Measurements from ENCODE around the gene CHRDL2.
A peak's percentile ranks its signal among the peaks of the same experiment; 100 is the strongest.

CHRDL2 gene

GRCh38 chr11:74731301-74732094 lies at the start of gene CHRDL2:
Gene CHRDL2 (minus strand): TSS chr11:74731426. CDS start chr11:74730888, 538 bp downstream.
- peaks cover 63% of the 10 kb centered on the region for H3K27me3 ChIP-seq (replicated peaks; ENCODE audit: control insufficient read depth, insufficient read depth, low read length)
- H3K36me3 ChIP-seq (ENCODE audit: control insufficient read depth, insufficient read depth, low read length, severe bottlenecking): no peaks in the 10 kb centered on the region
- DNase-seq (ENCODE audit: low read depth): peak; percentile 76
- H3K9me3 ChIP-seq (ENCODE audit: control insufficient read depth, low read length): no peaks in the 10 kb centered on the region
- no peak within 1 kb of the TSS for H3K9ac ChIP-seq (ENCODE audit: low read length)
- H3K4me3 ChIP-seq (ENCODE audit: low read length): peak within 1 kb of the TSS; percentile 57
- H3K4me1 ChIP-seq (ENCODE audit: control insufficient read depth, insufficient read depth, low read length): no peaks in the 10 kb centered on the region

DNA sequence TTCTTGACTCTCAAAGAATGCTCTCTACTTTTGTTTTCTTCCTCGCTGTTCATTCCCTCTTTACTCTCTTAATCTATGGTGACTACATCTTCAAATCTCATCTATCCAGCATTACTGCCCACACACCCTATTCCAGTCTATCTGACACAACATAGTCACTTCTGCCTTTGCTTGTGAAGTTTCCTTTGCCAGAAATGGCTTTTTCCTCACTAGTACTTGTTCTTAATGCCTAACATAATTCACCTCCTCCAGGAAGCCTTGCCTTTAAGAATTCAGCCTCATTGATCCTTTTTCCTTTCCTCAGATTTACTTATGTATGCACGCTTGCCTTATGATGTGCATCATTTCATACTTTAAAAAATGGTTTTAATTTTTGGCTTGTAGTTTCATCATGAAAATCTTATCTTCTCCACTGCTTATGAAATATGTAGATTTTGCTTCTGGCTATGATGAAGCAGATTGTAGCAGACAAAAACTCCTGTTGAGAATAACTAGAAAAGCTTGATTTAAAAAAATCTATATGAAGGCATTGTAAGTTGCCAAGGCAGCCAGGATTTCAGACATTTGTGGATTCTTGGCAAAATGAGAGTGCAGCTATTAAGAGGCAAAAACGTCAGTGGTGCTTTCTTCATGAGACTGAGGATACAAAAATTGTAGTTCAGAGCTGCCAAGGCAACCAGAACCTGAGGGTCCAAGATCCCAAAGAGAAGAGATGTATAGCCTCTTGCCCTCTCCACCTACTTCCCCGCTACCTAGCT lies 49.2 kb upstream of the CHRDL2 start:
- H3K4me1 ChIP-seq (ENCODE audit: control insufficient read depth, insufficient read depth, low read length): peaks cover 24% of the 10 kb centered on the region
- no peak overlapping the region for H3K9ac ChIP-seq (ENCODE audit: low read length)
- no peaks in the 10 kb centered on the region for H3K27me3 ChIP-seq (replicated peaks; ENCODE audit: control insufficient read depth, insufficient read depth, low read length)
- no peaks in the 10 kb centered on the region for H3K36me3 ChIP-seq (ENCODE audit: control insufficient read depth, insufficient read depth, low read length, severe bottlenecking)
- H3K4me3 ChIP-seq (ENCODE audit: low read length): no peak overlapping the region
- H3K9me3 ChIP-seq (ENCODE audit: control insufficient read depth, low read length): no peaks in the 10 kb centered on the region
- DNase-seq (ENCODE audit: low read depth): peak; percentile 20

- no peak for DNase-seq (ENCODE audit: low read depth)
- H3K4me3 ChIP-seq (ENCODE audit: low read length): no peak overlapping the region
- no peaks in the 10 kb centered on the region for H3K9me3 ChIP-seq (ENCODE audit: control insufficient read depth, low read length)
- H3K36me3 ChIP-seq (ENCODE audit: control insufficient read depth, insufficient read depth, low read length, severe bottlenecking): no peaks in the 10 kb centered on the region
- no peak overlapping the region for H3K9ac ChIP-seq (ENCODE audit: low read length)
- no peaks in the 10 kb centered on the region for H3K27me3 ChIP-seq (replicated peaks; ENCODE audit: control insufficient read depth, insufficient read depth, low read length)
- H3K4me1 ChIP-seq (ENCODE audit: control insufficient read depth, insufficient read depth, low read length): peaks cover 15% of the 10 kb centered on the region
Observed at GRCh38 chr11:74778581-74778980, 47.4 kb upstream of the CHRDL2 start.

GRCh38 chr11:74777877-74778276 lies 46.7 kb upstream of the CHRDL2 start:
- Histone ChIP-seq H3K9me3 (ENCODE audit: control insufficient read depth, low read length) (no peaks in the 10 kb centered on the region), H3K4me3 (ENCODE audit: low read length) (no peak overlapping the region), H3K4me1 (ENCODE audit: control insufficient read depth, insufficient read depth, low read length) (peaks cover 10% of the 10 kb centered on the region), H3K36me3 (ENCODE audit: control insufficient read depth, insufficient read depth, low read length, severe bottlenecking) (no peaks in the 10 kb centered on the region), H3K9ac (ENCODE audit: low read length) (no peak overlapping the region), H3K27me3 (replicated peaks; ENCODE audit: control insufficient read depth, insufficient read depth, low read length) (no peaks in the 10 kb centered on the region)
- DNase-seq (ENCODE audit: low read depth): no peak

GRCh38 chr11:74777038-74777437 lies 45.8 kb upstream of the CHRDL2 start:
- Histone ChIP-seq H3K4me1 (ENCODE audit: control insufficient read depth, insufficient read depth, low read length) (peaks cover 10% of the 10 kb centered on the region), H3K36me3 (ENCODE audit: control insufficient read depth, insufficient read depth, low read length, severe bottlenecking) (no peaks in the 10 kb centered on the region), H3K27me3 (replicated peaks; ENCODE audit: control insufficient read depth, insufficient read depth, low read length) (no peaks in the 10 kb centered on the region), H3K9me3 (ENCODE audit: control insufficient read depth, low read length) (no peaks in the 10 kb centered on the region), H3K4me3 (ENCODE audit: low read length) (no peak overlapping the region), H3K9ac (ENCODE audit: low read length) (no peak overlapping the region)
- no peak for DNase-seq (ENCODE audit: low read depth)

DNA sequence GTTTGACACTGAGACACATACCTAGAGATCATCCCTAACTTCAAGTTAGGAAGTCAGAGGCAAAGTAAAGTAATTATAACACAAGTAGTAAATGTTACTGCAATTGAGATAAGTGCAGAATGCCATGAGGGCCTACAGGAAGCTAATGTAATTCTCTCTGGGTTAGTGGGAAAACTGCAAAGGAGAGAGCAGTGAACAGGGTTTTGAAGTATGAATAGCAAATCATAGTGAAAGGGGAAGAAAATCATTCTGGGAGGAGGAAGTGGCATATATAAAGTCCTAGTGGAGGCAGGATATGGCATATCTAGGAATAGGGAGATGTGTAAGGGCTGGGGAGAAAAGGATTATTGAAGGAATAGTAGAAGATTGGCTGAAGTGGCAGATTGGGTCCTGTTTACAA lies 45.3 kb upstream of the CHRDL2 start:
- peaks cover 10% of the 10 kb centered on the region for H3K4me1 ChIP-seq (ENCODE audit: control insufficient read depth, insufficient read depth, low read length)
- no peak for DNase-seq (ENCODE audit: low read depth)
- H3K27me3 ChIP-seq (replicated peaks; ENCODE audit: control insufficient read depth, insufficient read depth, low read length): no peaks in the 10 kb centered on the region
- no peaks in the 10 kb centered on the region for H3K9me3 ChIP-seq (ENCODE audit: control insufficient read depth, low read length)
- no peak overlapping the region for H3K9ac ChIP-seq (ENCODE audit: low read length)
- H3K4me3 ChIP-seq (ENCODE audit: low read length): no peak overlapping the region
- no peaks in the 10 kb centered on the region for H3K36me3 ChIP-seq (ENCODE audit: control insufficient read depth, insufficient read depth, low read length, severe bottlenecking)

- Histone ChIP-seq H3K9me3 (ENCODE audit: control insufficient read depth, low read length) (no peaks in the 10 kb centered on the region), H3K9ac (ENCODE audit: low read length) (no peak overlapping the region), H3K4me3 (ENCODE audit: low read length) (no peak overlapping the region), H3K36me3 (ENCODE audit: control insufficient read depth, insufficient read depth, low read length, severe bottlenecking) (no peaks in the 10 kb centered on the region), H3K27me3 (replicated peaks; ENCODE audit: control insufficient read depth, insufficient read depth, low read length) (no peaks in the 10 kb centered on the region), H3K4me1 (ENCODE audit: control insufficient read depth, insufficient read depth, low read length) (peaks cover 10% of the 10 kb centered on the region)
- no peak for DNase-seq (ENCODE audit: low read depth)
Observed at GRCh38 chr11:74775762-74776161, 44.5 kb upstream of the CHRDL2 start.

DNA sequence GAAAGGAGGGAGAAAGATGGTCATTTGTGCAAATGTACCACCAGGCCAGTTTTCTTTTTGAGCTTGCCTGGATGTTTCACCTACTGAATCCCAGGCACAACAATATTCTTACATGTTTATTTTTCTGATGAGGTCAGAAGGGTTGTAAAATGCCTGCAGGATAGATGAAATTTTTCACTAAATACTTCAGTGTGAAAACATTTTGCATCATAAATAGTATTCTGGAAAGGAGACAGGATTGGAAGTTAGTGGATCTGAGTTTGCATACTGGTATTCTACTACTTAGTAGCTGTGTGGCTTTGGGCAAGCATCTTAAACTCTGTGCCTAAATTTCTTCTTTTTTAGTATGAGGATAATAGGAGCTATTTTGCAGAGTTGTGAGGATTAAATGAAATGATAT lies 42.2 kb upstream of the CHRDL2 start:
- Histone ChIP-seq H3K27me3 (replicated peaks; ENCODE audit: control insufficient read depth, insufficient read depth, low read length) (no peaks in the 10 kb centered on the region), H3K9ac (ENCODE audit: low read length) (no peak overlapping the region), H3K9me3 (ENCODE audit: control insufficient read depth, low read length) (no peaks in the 10 kb centered on the region), H3K4me1 (ENCODE audit: control insufficient read depth, insufficient read depth, low read length) (peaks cover 4% of the 10 kb centered on the region), H3K36me3 (ENCODE audit: control insufficient read depth, insufficient read depth, low read length, severe bottlenecking) (no peaks in the 10 kb centered on the region), H3K4me3 (ENCODE audit: low read length) (no peak overlapping the region)
- DNase-seq (ENCODE audit: low read depth): peak; percentile 41

DNA sequence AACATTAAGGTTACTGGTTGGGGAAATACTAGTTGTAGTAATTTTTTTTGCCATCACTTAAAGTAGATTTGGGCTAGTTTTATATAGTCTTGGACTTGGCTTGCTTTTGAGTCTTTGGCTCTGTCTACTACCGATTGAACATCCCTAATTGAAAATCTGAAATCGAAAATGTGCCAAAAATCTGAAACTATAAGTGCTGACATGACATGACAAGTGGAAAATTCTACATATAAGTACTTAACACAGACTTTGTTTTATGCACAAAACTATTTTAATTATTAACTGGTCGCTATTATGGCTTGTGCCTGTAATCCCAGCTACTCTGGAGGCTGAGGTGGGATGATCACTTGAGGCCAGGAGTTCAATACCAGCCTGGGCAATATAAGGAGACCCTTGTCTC lies 39.9 kb upstream of the CHRDL2 start:
- H3K9me3 ChIP-seq (ENCODE audit: control insufficient read depth, low read length): no peaks in the 10 kb centered on the region

GRCh38 chr11:74770456-74770855 lies 39.2 kb upstream of the CHRDL2 start:
- Histone ChIP-seq H3K9me3 (ENCODE audit: control insufficient read depth, low read length) (no peaks in the 10 kb centered on the region), H3K9ac (ENCODE audit: low read length) (no peak overlapping the region), H3K4me1 (ENCODE audit: control insufficient read depth, insufficient read depth, low read length) (no peaks in the 10 kb centered on the region), H3K27me3 (replicated peaks; ENCODE audit: control insufficient read depth, insufficient read depth, low read length) (no peaks in the 10 kb centered on the region), H3K4me3 (ENCODE audit: low read length) (no peak overlapping the region), H3K36me3 (ENCODE audit: control insufficient read depth, insufficient read depth, low read length, severe bottlenecking) (no peaks in the 10 kb centered on the region)
- no peak for DNase-seq (ENCODE audit: low read depth)

More for the DNA sequence above, 39.9 kb upstream of the CHRDL2 start:
- no peak overlapping the region for H3K4me3 ChIP-seq (ENCODE audit: low read length)
- H3K9ac ChIP-seq (ENCODE audit: low read length): no peak overlapping the region
- H3K27me3 ChIP-seq (replicated peaks; ENCODE audit: control insufficient read depth, insufficient read depth, low read length): no peaks in the 10 kb centered on the region
- H3K36me3 ChIP-seq (ENCODE audit: control insufficient read depth, insufficient read depth, low read length, severe bottlenecking): no peaks in the 10 kb centered on the region
- no peak for DNase-seq (ENCODE audit: low read depth)
- no peaks in the 10 kb centered on the region for H3K4me1 ChIP-seq (ENCODE audit: control insufficient read depth, insufficient read depth, low read length)

GRCh38 chr11:74769055-74769707 lies 38.0 kb upstream of the CHRDL2 start:
- Histone ChIP-seq H3K9ac (ENCODE audit: low read length) (no peak overlapping the region), H3K9me3 (ENCODE audit: control insufficient read depth, low read length) (no peaks in the 10 kb centered on the region), H3K36me3 (ENCODE audit: control insufficient read depth, insufficient read depth, low read length, severe bottlenecking) (no peaks in the 10 kb centered on the region), H3K4me1 (ENCODE audit: control insufficient read depth, insufficient read depth, low read length) (no peaks in the 10 kb centered on the region), H3K27me3 (replicated peaks; ENCODE audit: control insufficient read depth, insufficient read depth, low read length) (no peaks in the 10 kb centered on the region), H3K4me3 (ENCODE audit: low read length) (no peak overlapping the region)
- DNase-seq (ENCODE audit: low read depth): no peak
